ENCODE measurements around the gene NFE2. TPM values are rescaled to one million over a fixed set of nuclear protein-coding genes. Genes with fewer than 3 reads are reported as not detected.
A peak's percentile ranks its signal among the peaks of the same experiment; 100 is the strongest.

The NFE2 gene
- total RNA-seq (4.7 TPM), polyA plus RNA-seq (2.8 TPM)
- long read RNA-seq, donor 1 = 0 reads
- long read RNA-seq, donor 2 = 0 reads
- long read RNA-seq, donor 3, partial matches to known transcripts = 141 of 145 reads
- long read RNA-seq, donor 3, other reads (novel, unspliced or antisense) = 0 of 145 reads
- long read RNA-seq, donor 4, partial matches to known transcripts = 0 of 2 reads
- long read RNA-seq, donor 4, other reads (novel, unspliced or antisense) = 0 of 2 reads
- long read RNA-seq, donor 5, partial matches to known transcripts = 0 of 3 reads
- long read RNA-seq, donor 5, other reads (novel, unspliced or antisense) = 0 of 3 reads
- long read RNA-seq, donor 6, partial matches to known transcripts = 0 of 3 reads
- long read RNA-seq, donor 6, other reads (novel, unspliced or antisense) = 0 of 3 reads
- long read RNA-seq, donor 7, partial matches to known transcripts = 0 of 3 reads
- long read RNA-seq, donor 7, other reads (novel, unspliced or antisense) = 0 of 3 reads
- long read RNA-seq, donor 8 = 0 reads
- long read RNA-seq, donor 9, partial matches to known transcripts = 0 of 1 reads
- long read RNA-seq, donor 9, other reads (novel, unspliced or antisense) = 0 of 1 reads
- long read RNA-seq, donor 10 = 0 reads

GRCh38 chr12:54300732-54301427 is at the start of gene NFE2:
Gene NFE2 (minus strand): TSS chr12:54301015. CDS start chr12:54295248, 5,767 bp downstream.
- H3K4me1 ChIP-seq (ENCODE audit: control insufficient read depth in 2 of 2, insufficient read depth in 2 of 2, low read length in 2 of 2) = peaks cover 7 to 27% of the 10 kb centered on the region in 2 donors
- WGBS = 3% methylated on average over 26 of the region's 26 CpGs
- H3K9me3 ChIP-seq (ENCODE audit: control insufficient read depth in 2 of 2, insufficient read depth in 1 of 2, low read length in 1 of 2) = no peaks in the 10 kb centered on the region
- peak in 1 of 9 donors; percentile 51 for DNase-seq (ENCODE audit: low read depth in 6 of 9, low spot score in 9 of 9)
- no peak within 1 kb of the TSS for H3K27ac ChIP-seq (ENCODE audit: low read depth in 1 of 2, low read length in 1 of 2)
- no peaks in the 10 kb centered on the region for H3K36me3 ChIP-seq (ENCODE audit: control insufficient read depth in 2 of 2, insufficient read depth in 2 of 2, low read length in 1 of 2)
- H3K4me3 ChIP-seq (ENCODE audit: low read length in 2 of 2) = peak within 1 kb of the TSS; percentile 24 to 26
- peaks cover 10 to 38% of the 10 kb centered on the region in 2 donors for H3K27me3 ChIP-seq (ENCODE audit: control insufficient read depth in 2 of 2, insufficient read depth in 1 of 2, low read length in 1 of 2)

DNA sequence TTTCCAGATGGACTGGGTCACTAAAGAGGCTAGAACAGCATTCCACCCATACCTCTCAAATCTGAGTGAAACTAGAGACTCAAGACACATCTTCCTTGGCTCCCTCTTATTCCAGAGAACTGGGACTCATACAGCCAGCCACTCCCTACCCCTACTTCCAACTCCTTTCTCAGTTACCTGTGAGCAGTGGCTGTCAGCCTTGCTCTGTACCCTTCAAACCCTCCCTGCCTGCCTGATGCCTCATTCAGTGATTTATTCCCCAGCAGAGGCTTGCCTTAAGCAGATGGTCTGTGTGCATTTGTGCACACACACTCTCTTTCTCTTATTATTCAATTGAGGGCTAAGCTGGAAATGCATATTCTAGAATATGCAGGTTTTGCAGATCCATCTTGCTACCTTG is 48.9 kb upstream of the NFE2 start:
- Histone ChIP-seq H3K9me3 (ENCODE audit: control insufficient read depth in 2 of 2, insufficient read depth in 1 of 2, low read length in 1 of 2) (no peaks in the 10 kb centered on the region), H3K27me3 (ENCODE audit: control insufficient read depth in 2 of 2, insufficient read depth in 1 of 2, low read length in 1 of 2) (no peaks in the 10 kb centered on the region), H3K36me3 (ENCODE audit: control insufficient read depth in 2 of 2, insufficient read depth in 2 of 2, low read length in 1 of 2) (peaks cover 42 to 66% of the 10 kb centered on the region in 2 donors), H3K4me1 (ENCODE audit: control insufficient read depth in 2 of 2, insufficient read depth in 2 of 2, low read length in 2 of 2) (peaks cover 11 to 27% of the 10 kb centered on the region in 2 donors), H3K4me3 (ENCODE audit: low read length in 2 of 2) (no peak overlapping the region), H3K27ac (ENCODE audit: low read depth in 1 of 2, low read length in 1 of 2) (no peak overlapping the region)
- DNase-seq (ENCODE audit: low read depth in 6 of 9, low spot score in 9 of 9) = no peak

- Histone ChIP-seq H3K36me3 (ENCODE audit: control insufficient read depth in 2 of 2, insufficient read depth in 2 of 2, low read length in 1 of 2) (peaks cover 43 to 67% of the 10 kb centered on the region in 2 donors), H3K4me1 (ENCODE audit: control insufficient read depth in 2 of 2, insufficient read depth in 2 of 2, low read length in 2 of 2) (peaks cover 11 to 27% of the 10 kb centered on the region in 2 donors), H3K4me3 (ENCODE audit: low read length in 2 of 2) (no peak overlapping the region), H3K9me3 (ENCODE audit: control insufficient read depth in 2 of 2, insufficient read depth in 1 of 2, low read length in 1 of 2) (no peaks in the 10 kb centered on the region), H3K27ac (ENCODE audit: low read depth in 1 of 2, low read length in 1 of 2) (no peak overlapping the region), H3K27me3 (ENCODE audit: control insufficient read depth in 2 of 2, insufficient read depth in 1 of 2, low read length in 1 of 2) (no peaks in the 10 kb centered on the region)
- DNase-seq (ENCODE audit: low read depth in 6 of 9, low spot score in 9 of 9) = no peak
- over 99% methylated on average over 4 of the region's 4 CpGs for WGBS
Measured at GRCh38 chr12:54349036-54349435, 48.2 kb upstream of the NFE2 start.

- 98% methylated on average over 9 of the region's 9 CpGs for WGBS
Measured at GRCh38 chr12:54341378-54342300, 40.8 kb upstream of the NFE2 start.

GRCh38 chr12:54340846-54341245 is 40.0 kb upstream of the NFE2 start:
- WGBS = 97% methylated on average over 7 of the region's 7 CpGs
- Histone ChIP-seq H3K4me1 (ENCODE audit: control insufficient read depth in 2 of 2, insufficient read depth in 2 of 2, low read length in 2 of 2) (peaks cover 0 to 4% of the 10 kb centered on the region in 2 donors), H3K4me3 (ENCODE audit: low read length in 2 of 2) (no peak overlapping the region), H3K9me3 (ENCODE audit: control insufficient read depth in 2 of 2, insufficient read depth in 1 of 2, low read length in 1 of 2) (no peaks in the 10 kb centered on the region), H3K36me3 (ENCODE audit: control insufficient read depth in 2 of 2, insufficient read depth in 2 of 2, low read length in 1 of 2) (peaks cover 40 to 44% of the 10 kb centered on the region in 2 donors), H3K27ac (ENCODE audit: low read depth in 1 of 2, low read length in 1 of 2) (no peak overlapping the region), H3K27me3 (ENCODE audit: control insufficient read depth in 2 of 2, insufficient read depth in 1 of 2, low read length in 1 of 2) (no peaks in the 10 kb centered on the region)
- no peak for DNase-seq (ENCODE audit: low read depth in 6 of 9, low spot score in 9 of 9)

More at GRCh38 chr12:54341378-54342300, 40.8 kb upstream of the NFE2 start:
- H3K36me3 ChIP-seq (ENCODE audit: control insufficient read depth in 2 of 2, insufficient read depth in 2 of 2, low read length in 1 of 2) = peaks cover 42 to 50% of the 10 kb centered on the region in 2 donors
- no peaks in the 10 kb centered on the region for H3K27me3 ChIP-seq (ENCODE audit: control insufficient read depth in 2 of 2, insufficient read depth in 1 of 2, low read length in 1 of 2)
- H3K4me1 ChIP-seq (ENCODE audit: control insufficient read depth in 2 of 2, insufficient read depth in 2 of 2, low read length in 2 of 2) = peaks cover 0 to 4% of the 10 kb centered on the region in 2 donors
- no peak for DNase-seq (ENCODE audit: low read depth in 6 of 9, low spot score in 9 of 9)
- no peaks in the 10 kb centered on the region for H3K9me3 ChIP-seq (ENCODE audit: control insufficient read depth in 2 of 2, insufficient read depth in 1 of 2, low read length in 1 of 2)
- no peak overlapping the region for H3K27ac ChIP-seq (ENCODE audit: low read depth in 1 of 2, low read length in 1 of 2)
- H3K4me3 ChIP-seq (ENCODE audit: low read length in 2 of 2) = no peak overlapping the region

GRCh38 chr12:54338698-54339296 is 38.0 kb upstream of the NFE2 start:
- H3K9me3 ChIP-seq (ENCODE audit: control insufficient read depth in 2 of 2, insufficient read depth in 1 of 2, low read length in 1 of 2) = no peaks in the 10 kb centered on the region
- WGBS = 95% methylated on average over 4 of the region's 4 CpGs
- no peak overlapping the region for H3K27ac ChIP-seq (ENCODE audit: low read depth in 1 of 2, low read length in 1 of 2)
- no peaks in the 10 kb centered on the region for H3K27me3 ChIP-seq (ENCODE audit: control insufficient read depth in 2 of 2, insufficient read depth in 1 of 2, low read length in 1 of 2)
- DNase-seq (ENCODE audit: low read depth in 6 of 9, low spot score in 9 of 9) = no peak
- peaks cover 0 to 4% of the 10 kb centered on the region in 2 donors for H3K4me1 ChIP-seq (ENCODE audit: control insufficient read depth in 2 of 2, insufficient read depth in 2 of 2, low read length in 2 of 2)
- no peak overlapping the region for H3K4me3 ChIP-seq (ENCODE audit: low read length in 2 of 2)
- H3K36me3 ChIP-seq (ENCODE audit: control insufficient read depth in 2 of 2, insufficient read depth in 2 of 2, low read length in 1 of 2) = peaks cover 29 to 30% of the 10 kb centered on the region in 2 donors

GRCh38 chr12:54337854-54338650 is 37.2 kb upstream of the NFE2 start:
- Histone ChIP-seq H3K27ac (ENCODE audit: low read depth in 1 of 2, low read length in 1 of 2) (no peak overlapping the region), H3K4me3 (ENCODE audit: low read length in 2 of 2) (no peak overlapping the region), H3K9me3 (ENCODE audit: control insufficient read depth in 2 of 2, insufficient read depth in 1 of 2, low read length in 1 of 2) (no peaks in the 10 kb centered on the region), H3K4me1 (ENCODE audit: control insufficient read depth in 2 of 2, insufficient read depth in 2 of 2, low read length in 2 of 2) (peaks cover 0 to 4% of the 10 kb centered on the region in 2 donors), H3K27me3 (ENCODE audit: control insufficient read depth in 2 of 2, insufficient read depth in 1 of 2, low read length in 1 of 2) (no peaks in the 10 kb centered on the region), H3K36me3 (ENCODE audit: control insufficient read depth in 2 of 2, insufficient read depth in 2 of 2, low read length in 1 of 2) (peaks cover 22 to 24% of the 10 kb centered on the region in 2 donors)
- WGBS = 94% methylated on average over 3 of the region's 3 CpGs
- DNase-seq (ENCODE audit: low read depth in 6 of 9, low spot score in 9 of 9) = no peak

Measured in thymus (tissue), 14 donors.